HG02840 (cell line): Measurements from ENCODE around the gene KRTAP5-9.
"Not testable (repeated sequence)": the region's sequence is repeated elsewhere in the genome, so short reads cannot be mapped to it uniquely, and the experiment has no call there.

Experiments used
- ATAC-seq: cut with Tn5 transposase; IDR thresholded peaks from one replicate; pipeline ENCODE4 v1.9.1; 2021; ENCODE audit warnings: mild to moderate bottlenecking, moderate library complexity, moderate number of reproducible peaks; ENCODE audit not compliant: unreplicated experiment, low FRiP score

Gene KRTAP5-9

GRCh38 chr11:71581826-71582225 is 33.6 kb downstream of the KRTAP5-9 start:
- no peak for ATAC-seq

GRCh38 chr11:71582309-71582895 is 34.2 kb downstream of the KRTAP5-9 start, which contains the start of gene KRTAP5-11:
Gene KRTAP5-11 (minus strand): TSS chr11:71582875. CDS start chr11:71582837, 38 bp downstream.
- ATAC-seq = no peak

GRCh38 chr11:71582969-71583368 is 34.7 kb downstream of the KRTAP5-9 start:
- not testable (repeated sequence) for ATAC-seq

GRCh38 chr11:71585673-71586072 is 37.5 kb downstream of the KRTAP5-9 start:
- not testable (repeated sequence) for ATAC-seq

- ATAC-seq = not testable (repeated sequence)
Measured at GRCh38 chr11:71588314-71588713, 40.1 kb downstream of the KRTAP5-9 start.

GRCh38 chr11:71588822-71589545 is 40.8 kb downstream of the KRTAP5-9 start:
- ATAC-seq = not testable (repeated sequence)

GRCh38 chr11:71589546-71589920 is 41.3 kb downstream of the KRTAP5-9 start:
- not testable (repeated sequence) for ATAC-seq
